Activated CD4-positive, alpha-beta T cell treated with anti-CD3 and anti-CD28 coated beads, Interleukin-2, amount 10 ng/mL, durations not matched to agents 7 days and 5 days (primary cell): ENCODE measurements around the gene ARHGDIG. TPM values are rescaled to one million over a fixed set of nuclear protein-coding genes. Genes with fewer than 3 reads are reported as not detected.

Experiments
- CTCF ChIA-PET: fragments of 350-600 bp; sonication (Branson Sonifier 250); formaldehyde crosslinking; loops from one replicate; lab custom pipeline; 2021; ENCODE audit warnings: antibody characterized with exemption; lab: Charles Lee
- POLR2A ChIA-PET: fragments of 350-600 bp; sonication (Branson Sonifier 250); formaldehyde crosslinking; loops from one replicate; lab custom pipeline; 2021; ENCODE audit warnings: antibody characterized with exemption; lab: Charles Lee
- DNase-seq: peaks from one replicate; pipeline ENCODE4 v3.0.0-alpha.2; 2020
- H3K27ac Mint-ChIP-seq: one replicate; pipeline ENCODE4 v1.8.0; 2021; ENCODE audit warnings: mild to moderate bottlenecking, moderate library complexity, mixed read lengths
- H3K27me3 Mint-ChIP-seq: one replicate; pipeline ENCODE4 v1.8.0; 2021; ENCODE audit warnings: mixed read lengths
- H3K36me3 Mint-ChIP-seq: one replicate; pipeline ENCODE4 v1.8.0; 2021; ENCODE audit warnings: low read depth, mixed read lengths
- H3K4me1 Mint-ChIP-seq: one replicate; pipeline ENCODE4 v1.8.0; 2021; ENCODE audit warnings: mixed read lengths
- H3K4me3 Mint-ChIP-seq: one replicate; pipeline ENCODE4 v1.8.0; 2021; ENCODE audit warnings: mild to moderate bottlenecking, moderate library complexity, mixed read lengths
- H3K9me3 Mint-ChIP-seq: one replicate; pipeline ENCODE4 v1.8.0; 2021; ENCODE audit warnings: mixed read lengths
- total RNA-seq, 2 experiments: library from RNA; stranded (reverse); gene quantifications; one replicate each; pipeline ENCODE4 v1.2.3, GENCODE V29; 2021

Gene ARHGDIG
- total RNA-seq, 2 experiments from 2014 or later: not detected

- DNase-seq: no peak
- Mint-ChIP-seq H3K4me1 (peaks cover 8% of the 10 kb centered on the region), H3K36me3 (no peaks in the 10 kb centered on the region), H3K4me3 (no peak overlapping the region), H3K27me3 (peaks cover 41% of the 10 kb centered on the region), H3K9me3 (no peaks in the 10 kb centered on the region), H3K27ac (no peak overlapping the region)
- ChIA-PET CTCF (no interaction called here), POLR2A (no interaction called here)
These were observed 3.8 kb upstream of the ARHGDIG start for GRCh38 chr16:276426-277077.

GRCh38 chr16:278863-279366 is 1.5 kb upstream of the ARHGDIG start:
- Mint-ChIP-seq H3K9me3 (no peaks in the 10 kb centered on the region), H3K4me1 (peaks cover 8% of the 10 kb centered on the region), H3K36me3 (no peaks in the 10 kb centered on the region), H3K27ac (no peak overlapping the region), H3K27me3 (peaks cover 43% of the 10 kb centered on the region), H3K4me3 (no peak overlapping the region)
- CTCF ChIA-PET: interaction anchor here (1.4 kb wide), 1 partner anchor 10 kb away, joined by 4 read pairs; no protein-coding TSS in a partner anchor
- POLR2A ChIA-PET: no interaction called here
- DNase-seq: peak; percentile 24

GRCh38 chr16:279531-279930 is 860 bp upstream of the ARHGDIG start:
- ChIA-PET POLR2A (no interaction called here), CTCF (interaction anchor here (1.4 kb wide), 1 partner anchor 11 kb away, joined by 4 read pairs; no protein-coding TSS in a partner anchor)
- Mint-ChIP-seq H3K27me3 (peaks cover 40% of the 10 kb centered on the region), H3K4me1 (peaks cover 8% of the 10 kb centered on the region), H3K4me3 (no peak overlapping the region), H3K9me3 (no peaks in the 10 kb centered on the region), H3K36me3 (no peaks in the 10 kb centered on the region), H3K27ac (no peak overlapping the region)
- no peak for DNase-seq

DNA sequence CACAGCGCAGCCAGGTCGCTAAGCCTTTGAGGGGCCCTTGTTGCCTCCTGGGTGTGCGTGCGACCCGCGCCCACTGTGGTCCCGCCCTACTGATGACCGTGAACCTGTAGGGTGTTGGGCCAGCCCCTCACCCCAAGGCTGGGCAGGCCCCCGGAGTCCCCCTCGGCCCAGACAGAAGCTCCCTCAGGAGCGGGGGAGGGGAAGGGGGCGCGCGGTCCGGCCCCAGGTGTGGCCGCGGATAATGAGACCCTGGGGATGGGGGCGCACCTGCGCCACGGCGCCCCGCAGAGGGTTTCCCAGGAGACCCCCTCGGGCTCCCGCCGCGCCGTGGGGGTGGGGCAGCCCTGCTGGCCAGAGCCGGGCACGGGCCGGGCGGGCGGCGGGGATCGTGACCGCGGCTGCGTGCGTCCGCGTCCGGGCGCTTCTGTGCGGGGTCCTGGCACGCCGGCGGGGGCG is 358 bp upstream of the ARHGDIG start:
- Mint-ChIP-seq H3K36me3 (no peaks in the 10 kb centered on the region), H3K4me1 (peaks cover 7% of the 10 kb centered on the region), H3K4me3 (no peak overlapping the region), H3K27me3 (peaks cover 36% of the 10 kb centered on the region), H3K27ac (no peak overlapping the region), H3K9me3 (no peaks in the 10 kb centered on the region)
- ChIA-PET POLR2A (no interaction called here), CTCF (no interaction called here)
- no peak for DNase-seq

GRCh38 chr16:280991-281659 is 734 bp downstream of the ARHGDIG start:
- Mint-ChIP-seq H3K4me1 (peaks cover 5% of the 10 kb centered on the region), H3K27ac (no peak overlapping the region), H3K36me3 (no peaks in the 10 kb centered on the region), H3K9me3 (no peaks in the 10 kb centered on the region), H3K4me3 (no peak overlapping the region), H3K27me3 (peaks cover 34% of the 10 kb centered on the region)
- no peak for DNase-seq
- POLR2A ChIA-PET: no interaction called here
- CTCF ChIA-PET: interaction anchor here (0.7 kb wide), 1 partner anchor 94 kb away, joined by 3 read pairs; no protein-coding TSS in a partner anchor

GRCh38 chr16:281660-282255 is 1.4 kb downstream of the ARHGDIG start:
- peaks cover 3% of the 10 kb centered on the region for H3K4me1 Mint-ChIP-seq
- peaks cover 3% of the 10 kb centered on the region for H3K9me3 Mint-ChIP-seq
- no peak for DNase-seq
- H3K27me3 Mint-ChIP-seq: peaks cover 27% of the 10 kb centered on the region
- ChIA-PET CTCF (interaction anchor here (0.7 kb wide), 1 partner anchor 94 kb away, joined by 3 read pairs; no protein-coding TSS in a partner anchor), POLR2A (no interaction called here)
- H3K36me3 Mint-ChIP-seq: peaks cover 5% of the 10 kb centered on the region
- H3K4me3 Mint-ChIP-seq: no peak overlapping the region
- H3K27ac Mint-ChIP-seq: no peak overlapping the region

- POLR2A ChIA-PET: no interaction called here
- DNase-seq: no peak
- Mint-ChIP-seq H3K9me3 (peaks cover 3% of the 10 kb centered on the region), H3K4me3 (no peak overlapping the region), H3K27me3 (peaks cover 21% of the 10 kb centered on the region), H3K27ac (no peak overlapping the region), H3K36me3 (peaks cover 12% of the 10 kb centered on the region), H3K4me1 (peaks cover 3% of the 10 kb centered on the region)
- CTCF ChIA-PET: no interaction called here
These were observed 2.1 kb downstream of the ARHGDIG start for GRCh38 chr16:282491-282890.

DNA sequence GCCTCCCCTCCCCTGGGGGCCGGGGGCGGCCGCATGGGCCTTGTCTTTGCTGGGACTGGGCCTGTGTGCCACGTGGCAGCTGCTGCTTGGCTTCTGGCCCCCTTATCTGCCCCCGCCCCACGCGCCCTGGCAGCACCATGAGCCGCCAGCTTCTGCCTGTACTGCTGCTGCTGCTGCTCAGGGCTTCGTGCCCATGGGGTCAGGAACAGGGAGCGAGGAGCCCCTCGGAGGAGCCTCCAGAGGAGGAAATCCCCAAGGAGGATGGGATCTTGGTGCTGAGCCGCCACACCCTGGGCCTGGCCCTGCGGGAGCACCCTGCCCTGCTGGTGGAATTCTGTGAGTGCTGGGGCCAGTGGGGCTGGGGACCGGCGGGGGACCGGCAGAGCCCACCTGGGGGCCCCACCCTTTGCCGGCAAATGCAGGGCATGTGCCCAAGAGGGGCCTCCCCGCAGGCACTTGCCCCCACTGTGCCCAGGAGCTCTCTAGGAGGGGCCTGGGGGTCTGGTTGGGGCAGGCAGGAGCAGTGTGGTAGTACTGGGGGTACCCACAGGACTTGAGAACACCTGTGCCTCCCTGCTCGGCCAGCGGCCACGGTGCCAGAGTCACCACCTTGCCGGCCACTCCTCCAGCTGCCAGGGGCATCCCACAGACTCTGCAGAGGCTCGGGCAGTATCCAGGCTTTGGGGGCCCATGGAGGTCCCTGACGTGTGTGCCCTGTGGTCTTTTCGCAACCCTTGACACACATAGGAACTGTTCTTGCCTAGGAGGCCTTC is 2.8 kb downstream of the ARHGDIG start, which contains the start of gene PDIA2:
PDIA2 (plus strand) TSS at position 132 of the 773 bp plus-strand sequence; CDS start at position 138, 6 bp downstream.
- Mint-ChIP-seq H3K9me3 (peaks cover 3% of the 10 kb centered on the region), H3K27me3 (peaks cover 21% of the 10 kb centered on the region), H3K27ac (no peak within 1 kb of the TSS), H3K4me3 (no peak within 1 kb of the TSS), H3K36me3 (peaks cover 18% of the 10 kb centered on the region), H3K4me1 (peaks cover 3% of the 10 kb centered on the region)
- POLR2A ChIA-PET: no interaction called here
- no peak for DNase-seq
- CTCF ChIA-PET: no interaction called here

- POLR2A ChIA-PET: no interaction called here
- CTCF ChIA-PET: interaction anchor here (0.6 kb wide), 1 partner anchor 31 kb away, joined by 4 read pairs; no protein-coding TSS in a partner anchor
- Mint-ChIP-seq H3K27ac (no peak overlapping the region), H3K36me3 (peaks cover 18% of the 10 kb centered on the region), H3K27me3 (peaks cover 12% of the 10 kb centered on the region), H3K9me3 (peaks cover 3% of the 10 kb centered on the region), H3K4me3 (no peak overlapping the region), H3K4me1 (no peaks in the 10 kb centered on the region)
- no peak for DNase-seq
These were observed 4.1 kb downstream of the ARHGDIG start for GRCh38 chr16:284204-285120.

- POLR2A ChIA-PET: no interaction called here
These were observed 5.0 kb downstream of the ARHGDIG start for GRCh38 chr16:285146-286055.

More at GRCh38 chr16:285146-286055, 5.0 kb downstream of the ARHGDIG start:
- DNase-seq: no peak
- H3K27ac Mint-ChIP-seq: no peak overlapping the region
- peaks cover 9% of the 10 kb centered on the region for H3K27me3 Mint-ChIP-seq
- H3K4me3 Mint-ChIP-seq: no peak overlapping the region
- CTCF ChIA-PET: no interaction called here
- H3K4me1 Mint-ChIP-seq: no peaks in the 10 kb centered on the region
- H3K36me3 Mint-ChIP-seq: peaks cover 18% of the 10 kb centered on the region
- peaks cover 3% of the 10 kb centered on the region for H3K9me3 Mint-ChIP-seq
